Measurements from ENCODE around the gene GDF10.

GDF10 gene

DNA sequence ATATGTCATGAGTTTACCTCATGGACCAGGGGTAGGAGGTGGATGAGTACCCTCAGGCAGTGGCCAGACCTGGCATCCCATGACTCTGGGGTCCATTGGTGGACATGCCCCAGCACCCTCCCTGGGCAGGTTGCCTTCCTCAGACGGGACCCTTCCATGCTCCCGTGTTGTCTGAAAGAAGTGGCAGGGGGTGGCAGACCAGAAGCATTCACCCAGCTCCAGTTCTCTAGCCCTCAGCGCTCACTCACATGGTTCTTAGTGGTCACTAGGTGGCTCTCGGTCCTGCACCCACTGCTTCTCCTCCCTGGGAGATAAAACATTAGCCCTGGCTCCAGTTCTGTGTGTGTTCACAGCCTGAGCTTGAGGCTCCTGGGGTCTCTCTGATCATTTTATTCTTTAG, 54.2 kb downstream of the GDF10 start:
- DNase-seq (ENCODE audit: low read depth in 2 of 2): no peak

DNA sequence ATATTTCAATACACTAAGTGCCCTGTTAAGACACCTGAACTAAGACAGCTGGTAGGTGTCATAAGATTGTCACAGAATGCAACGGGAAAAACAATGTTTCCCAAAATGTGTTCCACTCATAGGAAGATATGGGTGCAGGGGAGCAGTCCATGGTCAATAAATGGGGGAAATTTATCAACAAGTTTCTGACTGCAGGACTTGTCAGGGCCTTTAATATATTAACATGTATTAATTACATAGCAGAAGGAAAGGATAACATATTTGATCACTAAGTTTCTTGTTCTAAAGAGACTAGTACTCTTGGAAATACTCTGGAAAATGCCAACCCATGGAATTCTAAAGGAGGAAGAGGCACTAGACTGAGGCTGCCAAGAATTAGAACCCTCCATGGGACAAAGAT, 54.9 kb downstream of the GDF10 start:
- DNase-seq (ENCODE audit: low read depth in 2 of 2): no peak

DNA sequence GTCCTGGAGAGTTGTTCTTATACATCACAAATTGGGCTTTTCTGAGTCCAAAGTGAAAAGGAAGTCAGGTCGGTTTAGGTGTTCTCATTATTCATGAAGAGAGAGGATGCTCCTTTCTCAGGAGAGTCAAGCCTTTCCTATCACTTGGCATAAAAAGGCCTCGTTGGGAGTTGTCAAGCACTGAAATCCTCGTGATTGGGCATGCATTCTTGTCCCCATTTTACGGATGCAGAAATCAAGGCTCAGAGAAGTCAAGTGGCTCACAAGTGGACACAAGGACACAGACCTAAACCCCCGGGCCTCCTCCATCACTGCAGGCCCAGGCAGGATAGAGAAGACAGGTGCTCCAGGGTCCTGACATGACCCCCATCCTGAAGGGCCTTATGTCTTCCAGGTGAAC, 56.7 kb downstream of the GDF10 start:
- DNase-seq (ENCODE audit: low read depth in 2 of 2): no peak

DNA sequence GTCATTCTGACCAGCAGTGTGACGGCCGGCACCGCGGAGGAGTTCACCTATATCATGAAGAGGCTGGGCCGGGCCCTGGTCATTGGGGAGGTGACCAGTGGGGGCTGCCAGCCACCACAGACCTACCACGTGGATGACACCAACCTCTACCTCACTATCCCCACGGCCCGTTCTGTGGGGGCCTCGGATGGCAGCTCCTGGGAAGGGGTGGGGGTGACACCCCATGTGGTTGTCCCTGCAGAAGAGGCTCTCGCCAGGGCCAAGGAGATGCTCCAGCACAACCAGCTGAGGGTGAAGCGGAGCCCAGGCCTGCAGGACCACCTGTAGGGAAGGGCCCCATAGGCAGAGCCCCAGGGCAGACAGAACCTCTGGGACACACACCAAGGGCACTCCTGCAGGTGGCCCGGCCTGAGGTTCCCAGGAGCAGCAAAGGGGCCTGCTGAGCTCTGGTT, 57.2 kb downstream of the GDF10 start:
- DNase-seq (ENCODE audit: low read depth in 2 of 2): no peak

DNA sequence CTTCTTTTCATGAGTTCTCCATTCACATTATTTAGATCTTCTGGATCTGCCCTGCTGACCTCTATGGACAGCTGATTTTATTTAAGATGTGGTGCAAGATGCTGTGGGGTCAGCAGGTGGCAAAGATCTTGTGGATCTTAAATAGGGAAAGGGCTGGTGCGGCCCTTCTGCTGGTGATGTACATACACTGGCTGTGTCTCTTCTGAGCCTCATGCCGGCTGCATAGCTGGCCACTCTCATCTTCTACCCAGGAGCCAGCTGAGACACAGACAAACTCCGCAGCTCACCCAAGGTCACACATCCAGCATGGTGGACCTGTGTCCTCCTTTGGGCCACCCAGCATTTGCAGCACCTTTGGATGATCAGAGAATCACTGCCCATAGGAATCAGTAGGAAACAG, 57.9 kb downstream of the GDF10 start:
- no peak for DNase-seq (ENCODE audit: low read depth in 2 of 2)

DNA sequence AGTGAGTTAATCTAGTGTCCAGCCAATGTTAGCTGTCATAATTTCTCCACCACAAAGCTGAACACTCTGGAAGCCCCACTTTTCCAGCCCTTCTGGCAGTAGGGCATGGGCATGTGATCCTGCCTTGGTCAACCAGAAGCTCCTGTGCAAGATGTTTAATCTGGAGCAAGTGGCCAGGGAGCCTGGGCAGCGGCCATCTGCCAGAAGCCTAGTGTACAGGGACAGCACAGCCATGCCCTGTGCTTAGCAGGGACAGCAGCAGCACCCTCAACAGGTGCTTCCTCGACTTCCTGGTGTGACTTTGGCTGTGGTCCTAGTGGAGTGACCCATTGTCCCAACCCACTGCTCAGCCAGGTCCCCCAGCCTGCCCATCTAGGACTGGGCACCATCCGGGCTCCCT, 58.5 kb downstream of the GDF10 start:
- no peak for DNase-seq (ENCODE audit: low read depth in 2 of 2)

DNA sequence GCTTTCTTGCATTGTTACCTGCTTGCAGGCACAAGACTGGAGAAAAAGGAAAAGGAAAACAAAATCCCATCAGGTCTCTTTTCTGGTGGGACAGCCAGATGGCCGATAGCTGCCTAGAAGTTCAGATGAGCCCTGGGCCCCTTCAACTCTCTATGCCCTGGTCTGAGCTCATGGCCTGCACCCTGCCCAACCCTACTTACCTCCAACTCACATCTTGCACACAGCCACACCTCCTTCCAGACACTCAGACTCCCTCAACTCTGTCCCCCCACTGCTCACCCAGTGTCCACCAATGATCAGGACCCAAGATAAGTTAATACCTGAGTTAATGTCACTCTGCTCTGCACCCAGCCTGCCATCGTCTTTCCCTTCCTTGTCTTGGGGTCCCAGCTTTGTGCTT, 59.1 kb downstream of the GDF10 start:
- no peak for DNase-seq (ENCODE audit: low read depth in 2 of 2)

DNA sequence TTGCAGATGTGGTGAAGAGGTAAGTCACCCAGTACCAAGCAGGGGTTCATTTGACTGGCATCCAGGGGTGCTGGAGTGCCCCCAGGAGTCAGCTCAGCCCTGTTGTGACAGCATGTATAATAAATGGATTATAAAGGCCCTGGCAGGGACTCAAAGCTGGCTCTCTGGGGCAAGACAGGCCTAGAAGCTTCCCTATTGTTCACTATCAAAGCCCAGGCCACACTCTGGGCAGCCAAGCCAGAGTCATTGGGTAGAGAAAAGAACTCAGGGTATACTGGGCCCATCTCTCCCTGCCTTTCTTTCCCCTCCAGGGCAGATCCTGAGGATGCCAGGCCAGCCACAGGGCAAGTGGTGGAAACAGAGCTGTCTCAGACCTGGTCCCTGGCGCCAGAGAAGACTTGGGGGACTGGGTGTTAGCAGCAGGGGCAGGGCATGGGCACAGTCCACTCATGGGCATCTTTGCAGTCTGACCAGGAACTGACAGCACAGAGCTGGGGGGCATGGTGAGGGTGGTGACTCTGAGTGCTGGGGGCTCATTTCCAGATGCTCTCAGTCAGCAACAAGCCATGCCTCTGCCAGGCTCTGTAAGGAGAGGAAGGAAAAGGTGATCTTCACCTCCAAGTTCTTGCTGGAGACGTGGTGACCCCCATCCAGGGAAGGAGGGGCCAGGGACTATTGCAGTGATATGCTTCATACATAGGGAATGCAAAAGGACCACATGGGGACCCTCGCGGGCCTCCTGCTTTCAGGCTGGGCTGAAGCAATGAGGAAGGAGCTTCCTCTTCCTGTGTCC, 59.8 kb downstream of the GDF10 start:
- DNase-seq (ENCODE audit: low read depth in 2 of 2): no peak

DNA sequence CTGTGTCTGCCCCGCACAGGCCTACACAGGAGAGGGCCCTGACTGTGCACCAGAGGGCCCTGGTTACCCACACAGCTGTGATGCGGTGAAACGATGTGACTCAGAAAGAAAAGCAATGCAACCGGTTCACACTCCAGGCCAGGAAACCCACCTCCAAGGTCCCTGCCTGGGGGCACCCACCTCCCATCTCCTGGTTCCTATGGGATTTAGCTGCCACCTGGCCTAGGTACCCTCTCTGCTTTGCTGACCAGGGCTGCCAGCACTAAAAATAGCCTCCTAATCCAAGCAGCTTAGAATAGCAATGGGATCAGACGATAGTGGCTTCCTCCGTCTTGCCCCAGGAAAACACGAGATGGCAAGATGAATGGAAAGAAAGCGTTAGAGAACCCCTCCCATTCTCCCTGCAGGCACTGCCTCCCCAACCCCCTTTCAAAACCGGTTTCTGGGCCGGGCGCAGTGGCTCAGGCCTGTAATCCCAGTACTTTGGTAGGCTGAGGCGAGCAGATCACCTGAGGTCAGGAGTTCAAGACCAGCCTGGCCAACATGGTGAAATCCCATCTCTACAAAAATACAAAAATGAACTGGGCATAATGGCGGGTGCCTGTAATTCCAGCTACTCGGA, 60.5 kb downstream of the GDF10 start:
- DNase-seq (ENCODE audit: low read depth in 2 of 2): no peak

DNA sequence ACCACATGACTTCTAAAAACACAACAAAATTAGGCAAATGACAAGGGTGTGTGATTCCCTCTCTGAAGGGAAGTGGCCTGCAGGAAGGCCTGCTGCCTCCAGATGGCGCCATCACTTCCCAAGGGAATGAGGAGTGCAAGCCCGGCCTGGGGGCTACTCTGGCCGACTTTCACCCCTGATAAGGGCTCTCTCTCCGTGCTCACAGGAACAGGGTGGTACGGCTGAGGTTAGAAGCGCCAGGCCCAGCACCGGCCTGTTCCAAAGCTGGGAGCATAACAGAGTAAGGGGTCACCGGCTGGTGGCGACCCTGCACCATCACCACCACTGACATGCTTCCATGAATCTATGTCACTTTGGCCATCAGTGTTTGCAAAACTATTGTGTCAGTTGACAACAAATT, 61.3 kb downstream of the GDF10 start:
- DNase-seq (ENCODE audit: low read depth in 2 of 2): no peak

DNA sequence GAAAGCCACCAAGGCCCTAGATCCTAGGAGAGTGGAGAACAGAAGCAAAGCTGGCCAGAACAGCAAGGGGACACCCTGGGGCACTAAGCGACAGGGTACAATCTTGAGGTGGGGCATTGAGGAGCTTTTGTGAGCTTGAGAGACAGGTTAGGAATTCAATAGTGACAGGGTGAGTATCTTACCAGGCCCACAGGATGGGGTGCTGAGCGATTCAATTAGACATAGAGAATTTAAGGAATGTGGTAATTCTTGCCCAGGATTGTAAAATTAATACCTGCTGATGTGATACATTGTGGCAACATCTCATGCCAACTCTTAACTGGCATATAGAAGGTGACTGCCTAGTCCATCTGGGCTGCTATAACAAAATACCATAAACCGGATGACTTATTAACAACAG, 62.2 kb downstream of the GDF10 start:
- no peak for DNase-seq (ENCODE audit: low read depth in 2 of 2)

All from stimulated activated CD8-positive, alpha-beta memory T cell treated with anti-CD3 and anti-CD28 coated beads, Interleukin-15, amount 100 ng/mL, for 4 hours (primary cell).